HepG2 (cell line): Measurements from ENCODE around the gene ARID1A.

Source experiments
- EHMT2 ChIP-seq: fragments of 200-600 bp; sonication (generic); IDR thresholded peaks from 2 replicates; pipeline ENCODE4 v1.7.0; 2017; ENCODE audit warnings: antibody characterized with exemption, low read depth, low read length, borderline replicate concordance
- EP300 ChIP-seq, 3 experiments: sonication (generic) in 1 of 3; formaldehyde crosslinking in 1 of 3; IDR thresholded peaks; 2 replicates each; pipeline versions ENCODE4 v1.5.1 to v1.6.1; 2011 to 2020; ENCODE audit warnings: low read depth in 2 of 3, low read length in 2 of 3, borderline replicate concordance in 1 of 3, improper control_type of control experiment in 1 of 3, mild to moderate bottlenecking in 1 of 3, missing genetic modification reagents in 1 of 3, moderate library complexity in 1 of 3
- KDM1A ChIP-seq: IDR thresholded peaks from 2 replicates; pipeline ENCODE4 v1.6.1; 2016; ENCODE audit warnings: missing compliant biosample characterization
- NCOA5 ChIP-seq: sonication (generic); formaldehyde crosslinking; IDR thresholded peaks from 2 replicates; pipeline ENCODE4 v1.4.0; 2020; ENCODE audit warnings: missing genetic modification reagents
- NFE2L1 ChIP-seq: sonication (generic); formaldehyde crosslinking; IDR thresholded peaks from 2 replicates; pipeline ENCODE4 v1.4.0; 2020; ENCODE audit warnings: missing genetic modification reagents, mild to moderate bottlenecking, borderline replicate concordance
- NR2C2 ChIP-seq: sonication (generic); formaldehyde crosslinking; IDR thresholded peaks from 2 replicates; pipeline ENCODE4 v1.4.0; 2020; ENCODE audit warnings: missing genetic modification reagents, mild to moderate bottlenecking, moderate library complexity, borderline replicate concordance
- POLR2AphosphoS5 ChIP-seq: IDR thresholded peaks from 2 replicates; pipeline ENCODE4 v1.6.1; 2012; ENCODE audit warnings: low read depth, low read length
- TF ChIP-seq, protein P1 (sequence below): sonication (generic); formaldehyde crosslinking; IDR thresholded peaks from 2 replicates; pipeline ENCODE4 v1.5.0; 2020; ENCODE audit warnings: mild to moderate bottlenecking, missing genetic modification reagents, moderate library complexity
- TF ChIP-seq, protein P2 (sequence below), 2 experiments: sonication (generic) in 1 of 2; formaldehyde crosslinking in 1 of 2; IDR thresholded peaks; 2 replicates each; pipeline versions ENCODE4 v1.5.1 to v1.6.1; 2011 to 2020; ENCODE audit warnings: borderline replicate concordance in 1 of 2, low read depth in 1 of 2, low read length in 1 of 2, mild to moderate bottlenecking in 1 of 2, missing genetic modification reagents in 1 of 2, moderate library complexity in 1 of 2
- TF ChIP-seq, protein P3 (sequence below): sonication (generic); formaldehyde crosslinking; IDR thresholded peaks from 2 replicates; pipeline ENCODE4 v1.8.1; 2022; ENCODE audit warnings: low read depth, mild to moderate bottlenecking, missing genetic modification reagents

DNA sequence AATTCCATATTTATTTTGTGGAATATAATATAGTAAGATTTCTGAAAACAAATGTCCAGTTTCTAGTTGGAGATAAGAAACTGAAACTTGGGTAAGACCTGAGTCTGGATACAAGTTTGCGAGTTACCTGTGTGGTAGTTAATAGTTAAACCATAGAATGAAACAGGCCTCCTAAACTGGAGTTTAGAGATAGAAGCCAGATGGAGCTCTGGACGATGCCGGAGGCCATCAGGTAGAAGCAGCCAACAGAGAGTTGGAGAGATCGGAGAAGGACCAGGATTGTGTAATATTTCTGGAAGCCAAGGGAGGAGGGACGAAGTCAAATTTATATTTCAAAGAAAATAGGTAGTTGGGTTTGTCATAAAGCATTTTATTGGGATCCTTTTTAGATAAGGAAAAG is 45.1 kb downstream of the ARID1A start:
- TF ChIP-seq, protein P1, sequence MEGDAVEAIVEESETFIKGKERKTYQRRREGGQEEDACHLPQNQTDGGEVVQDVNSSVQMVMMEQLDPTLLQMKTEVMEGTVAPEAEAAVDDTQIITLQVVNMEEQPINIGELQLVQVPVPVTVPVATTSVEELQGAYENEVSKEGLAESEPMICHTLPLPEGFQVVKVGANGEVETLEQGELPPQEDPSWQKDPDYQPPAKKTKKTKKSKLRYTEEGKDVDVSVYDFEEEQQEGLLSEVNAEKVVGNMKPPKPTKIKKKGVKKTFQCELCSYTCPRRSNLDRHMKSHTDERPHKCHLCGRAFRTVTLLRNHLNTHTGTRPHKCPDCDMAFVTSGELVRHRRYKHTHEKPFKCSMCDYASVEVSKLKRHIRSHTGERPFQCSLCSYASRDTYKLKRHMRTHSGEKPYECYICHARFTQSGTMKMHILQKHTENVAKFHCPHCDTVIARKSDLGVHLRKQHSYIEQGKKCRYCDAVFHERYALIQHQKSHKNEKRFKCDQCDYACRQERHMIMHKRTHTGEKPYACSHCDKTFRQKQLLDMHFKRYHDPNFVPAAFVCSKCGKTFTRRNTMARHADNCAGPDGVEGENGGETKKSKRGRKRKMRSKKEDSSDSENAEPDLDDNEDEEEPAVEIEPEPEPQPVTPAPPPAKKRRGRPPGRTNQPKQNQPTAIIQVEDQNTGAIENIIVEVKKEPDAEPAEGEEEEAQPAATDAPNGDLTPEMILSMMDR (CRISPR knock-in tag): no peak
- TF ChIP-seq, protein P2, sequence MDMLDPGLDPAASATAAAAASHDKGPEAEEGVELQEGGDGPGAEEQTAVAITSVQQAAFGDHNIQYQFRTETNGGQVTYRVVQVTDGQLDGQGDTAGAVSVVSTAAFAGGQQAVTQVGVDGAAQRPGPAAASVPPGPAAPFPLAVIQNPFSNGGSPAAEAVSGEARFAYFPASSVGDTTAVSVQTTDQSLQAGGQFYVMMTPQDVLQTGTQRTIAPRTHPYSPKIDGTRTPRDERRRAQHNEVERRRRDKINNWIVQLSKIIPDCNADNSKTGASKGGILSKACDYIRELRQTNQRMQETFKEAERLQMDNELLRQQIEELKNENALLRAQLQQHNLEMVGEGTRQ (IDR thresholded peaks at IDR 0.05; ENCODE audit: low read depth, low read length): no peak
- TF ChIP-seq, protein P2 (CRISPR knock-in tag; IDR thresholded peaks at IDR 0.05; ENCODE audit: borderline replicate concordance): no peak
- TF ChIP-seq NFE2L1 (CRISPR knock-in tag) (no peak), NR2C2 (no peak), EHMT2 (no peak), KDM1A (CRISPR knock-in tag) (no peak), POLR2AphosphoS5 (no peak), NCOA5 (CRISPR knock-in tag) (no peak), EP300 (IDR thresholded peaks at IDR 0.05; ENCODE audit: low read depth in 2 of 2, low read length in 2 of 2) (no peak), EP300 (CRISPR knock-in tag; IDR thresholded peaks at IDR 0.05; ENCODE audit: borderline replicate concordance) (no peak)
- TF ChIP-seq, protein P3, sequence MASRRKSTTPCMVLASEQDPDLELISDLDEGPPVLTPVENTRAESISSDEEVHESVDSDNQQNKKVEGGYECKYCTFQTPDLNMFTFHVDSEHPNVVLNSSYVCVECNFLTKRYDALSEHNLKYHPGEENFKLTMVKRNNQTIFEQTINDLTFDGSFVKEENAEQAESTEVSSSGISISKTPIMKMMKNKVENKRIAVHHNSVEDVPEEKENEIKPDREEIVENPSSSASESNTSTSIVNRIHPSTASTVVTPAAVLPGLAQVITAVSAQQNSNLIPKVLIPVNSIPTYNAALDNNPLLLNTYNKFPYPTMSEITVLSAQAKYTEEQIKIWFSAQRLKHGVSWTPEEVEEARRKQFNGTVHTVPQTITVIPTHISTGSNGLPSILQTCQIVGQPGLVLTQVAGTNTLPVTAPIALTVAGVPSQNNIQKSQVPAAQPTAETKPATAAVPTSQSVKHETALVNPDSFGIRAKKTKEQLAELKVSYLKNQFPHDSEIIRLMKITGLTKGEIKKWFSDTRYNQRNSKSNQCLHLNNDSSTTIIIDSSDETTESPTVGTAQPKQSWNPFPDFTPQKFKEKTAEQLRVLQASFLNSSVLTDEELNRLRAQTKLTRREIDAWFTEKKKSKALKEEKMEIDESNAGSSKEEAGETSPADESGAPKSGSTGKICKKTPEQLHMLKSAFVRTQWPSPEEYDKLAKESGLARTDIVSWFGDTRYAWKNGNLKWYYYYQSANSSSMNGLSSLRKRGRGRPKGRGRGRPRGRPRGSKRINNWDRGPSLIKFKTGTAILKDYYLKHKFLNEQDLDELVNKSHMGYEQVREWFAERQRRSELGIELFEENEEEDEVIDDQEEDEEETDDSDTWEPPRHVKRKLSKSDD (CRISPR knock-in tag): no peak
